ENCODE data around the gene MORC4.

Gene MORC4

DNA sequence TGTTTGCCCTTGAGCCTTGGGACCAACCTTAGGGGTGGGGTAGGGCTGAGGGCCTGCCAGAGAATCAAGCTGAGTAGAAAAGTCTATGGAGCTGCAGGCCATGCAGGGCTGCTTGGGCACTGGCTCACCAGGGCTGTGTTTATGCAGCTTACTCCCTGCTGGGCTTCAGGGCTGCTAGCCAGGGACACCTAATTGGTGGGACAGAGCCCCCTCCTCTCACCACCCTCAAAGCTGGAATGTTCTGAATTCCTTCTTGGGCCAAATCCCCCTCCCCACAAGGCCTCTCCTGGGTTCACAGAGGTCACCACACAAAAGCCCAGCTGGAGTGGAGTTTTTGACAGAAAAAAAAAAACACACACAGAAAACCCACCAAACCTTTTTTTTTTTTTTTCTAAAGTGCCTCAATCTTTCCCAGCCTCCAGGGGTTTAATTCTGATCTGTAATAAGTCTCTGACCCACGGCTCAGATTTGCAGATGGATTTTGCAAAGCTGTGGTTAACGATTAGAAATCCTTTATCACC lies 80.0 kb downstream of the MORC4 start, which contains the start of gene CLDN2:
Gene CLDN2, plus strand, starts transcription at position 471 of the 521 bp plus-strand sequence. CDS start 7,827 bp downstream, outside the sequence.
- Mint-ChIP-seq H3K36me3 (ENCODE audit: low read depth) (no peaks in the 10 kb centered on the region), H3K9me3 (peaks cover 27% of the 10 kb centered on the region), H3K4me3 (peak within 1 kb of the TSS; percentile 45)

GRCh38 chrX:106917830-106918500 lies 82.0 kb downstream of the MORC4 start:
- no peak for TF ChIP-seq CTCF (IDR thresholded peaks at IDR 0.05)
- H3K9me3 Mint-ChIP-seq, result peaks cover 27% of the 10 kb centered on the region
- peaks cover 15% of the 10 kb centered on the region for H3K4me1 Mint-ChIP-seq
- peaks cover 11% of the 10 kb centered on the region for H3K27me3 Mint-ChIP-seq (ENCODE audit: low read depth, poor library complexity)
- no peak overlapping the region for H3K4me3 Mint-ChIP-seq
- no peaks in the 10 kb centered on the region for H3K36me3 Mint-ChIP-seq (ENCODE audit: low read depth)
- H3K27ac Mint-ChIP-seq, result no peak overlapping the region
- DNase-seq, result no peak

More for the DNA sequence above, 80.0 kb downstream of the MORC4 start, which contains the start of gene CLDN2:
- peak; percentile 43 for DNase-seq
- TF ChIP-seq CTCF (IDR thresholded peaks at IDR 0.05), result no peak
- Mint-ChIP-seq H3K27me3 (ENCODE audit: low read depth, poor library complexity) (peaks cover 11% of the 10 kb centered on the region), H3K27ac (peak within 1 kb of the TSS; percentile 84), H3K4me1 (peaks cover 15% of the 10 kb centered on the region)

DNA sequence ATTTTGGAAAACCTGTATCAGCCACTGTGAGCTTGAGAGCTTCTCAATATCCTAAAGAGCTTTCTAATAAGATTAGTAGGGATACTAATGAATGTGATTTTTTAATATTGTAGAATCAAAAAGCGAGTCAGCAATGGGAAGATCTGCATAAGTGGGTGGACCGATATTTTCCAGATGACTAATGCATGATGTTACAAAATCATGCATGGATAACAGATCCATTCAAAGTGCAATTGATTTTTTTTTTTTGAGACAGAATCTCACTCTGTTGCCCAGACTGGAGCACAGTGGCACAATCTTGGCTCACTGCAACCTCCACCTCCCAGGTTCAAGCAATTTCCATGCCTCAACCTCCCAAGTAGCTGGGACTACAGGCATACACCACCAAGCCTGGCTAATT lies 87.1 kb downstream of the MORC4 start:
- H3K9me3 Mint-ChIP-seq, result peaks cover 46% of the 10 kb centered on the region
- no peak for DNase-seq
- H3K27me3 Mint-ChIP-seq (ENCODE audit: low read depth, poor library complexity), result peaks cover 18% of the 10 kb centered on the region
- H3K4me3 Mint-ChIP-seq, result no peak overlapping the region
- H3K4me1 Mint-ChIP-seq, result peaks cover 10% of the 10 kb centered on the region
- TF ChIP-seq CTCF (IDR thresholded peaks at IDR 0.05), result no peak
- H3K27ac Mint-ChIP-seq, result no peak overlapping the region
- no peaks in the 10 kb centered on the region for H3K36me3 Mint-ChIP-seq (ENCODE audit: low read depth)

DNA sequence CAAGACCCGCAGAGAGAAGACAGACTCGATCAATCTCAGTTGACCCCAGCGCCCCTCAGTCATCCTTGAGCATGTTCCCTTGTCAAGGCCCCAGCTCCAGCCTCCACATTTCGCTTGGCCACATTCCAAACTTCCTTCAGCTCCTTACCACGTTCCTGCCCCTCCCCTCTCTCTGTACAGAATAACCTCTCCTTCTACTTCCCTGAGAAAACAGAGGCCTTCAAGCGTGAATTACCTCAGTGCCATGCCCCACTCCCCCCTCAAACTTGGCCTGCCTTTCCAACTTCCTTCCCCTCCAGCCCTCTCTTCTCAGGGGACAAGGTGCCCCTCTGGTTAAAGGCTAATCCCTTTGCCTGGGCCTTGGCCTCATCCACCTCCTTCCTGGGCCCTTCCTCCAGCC lies 93.7 kb downstream of the MORC4 start:
- Mint-ChIP-seq H3K27ac (peak overlapping the region; percentile 2), H3K9me3 (peaks cover 52% of the 10 kb centered on the region), H3K4me1 (peaks cover 63% of the 10 kb centered on the region), H3K36me3 (ENCODE audit: low read depth) (no peaks in the 10 kb centered on the region), H3K27me3 (ENCODE audit: low read depth, poor library complexity) (peaks cover 11% of the 10 kb centered on the region), H3K4me3 (no peak overlapping the region)
- TF ChIP-seq CTCF (IDR thresholded peaks at IDR 0.05), result no peak
- no peak for DNase-seq

DNA sequence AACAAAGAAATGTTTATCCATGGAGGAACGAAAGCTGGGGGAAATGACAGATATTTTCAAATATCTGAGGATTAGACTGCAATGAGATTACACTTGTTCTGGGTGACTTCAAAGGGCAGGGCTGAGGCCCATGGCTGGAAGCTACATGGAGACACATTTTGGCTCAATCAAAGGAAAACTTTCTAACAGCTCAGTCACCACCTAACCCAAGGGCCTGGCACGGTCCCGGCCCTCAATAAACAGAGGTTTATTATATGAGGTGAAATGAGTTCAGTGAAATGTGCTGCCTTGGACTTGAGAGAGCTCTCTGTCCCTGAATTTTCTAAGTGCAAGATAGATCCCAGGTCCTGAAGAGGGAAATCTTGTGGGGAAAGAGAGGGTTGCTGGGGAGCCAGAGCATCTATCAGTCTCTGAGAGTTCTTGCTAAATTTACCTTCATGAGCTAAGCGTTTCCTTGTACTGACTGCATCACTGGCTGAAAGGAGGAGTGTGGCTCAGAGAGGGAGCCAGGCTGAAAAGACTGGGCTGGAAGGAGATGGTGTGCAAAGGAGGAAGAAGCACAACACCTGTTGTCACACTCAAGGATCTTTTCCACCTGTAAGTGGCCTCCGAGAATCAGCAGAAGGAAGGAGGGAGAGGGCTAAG lies 94.8 kb downstream of the MORC4 start:
- no peak for TF ChIP-seq CTCF (IDR thresholded peaks at IDR 0.05)
- peaks cover 50% of the 10 kb centered on the region for H3K9me3 Mint-ChIP-seq

More for the DNA sequence above, 94.8 kb downstream of the MORC4 start:
- DNase-seq, result no peak
- Mint-ChIP-seq H3K27ac (no peak overlapping the region), H3K4me3 (no peak overlapping the region), H3K27me3 (ENCODE audit: low read depth, poor library complexity) (peaks cover 16% of the 10 kb centered on the region), H3K4me1 (peaks cover 68% of the 10 kb centered on the region), H3K36me3 (ENCODE audit: low read depth) (no peaks in the 10 kb centered on the region)

Data from nephron progenitor cell (in vitro differentiated cells).